Measurements from ENCODE around the gene IPCEF1. TPM values are rescaled to one million over a fixed set of nuclear protein-coding genes. Genes with fewer than 3 reads are reported as not detected.

The IPCEF1 gene
- total and polyA plus RNA-seq, 2 of the 8 experiments (the other 6 are each of a cell fraction or from before 2014, with no cell fraction given), result 0.41 to 0.78 TPM

DNA sequence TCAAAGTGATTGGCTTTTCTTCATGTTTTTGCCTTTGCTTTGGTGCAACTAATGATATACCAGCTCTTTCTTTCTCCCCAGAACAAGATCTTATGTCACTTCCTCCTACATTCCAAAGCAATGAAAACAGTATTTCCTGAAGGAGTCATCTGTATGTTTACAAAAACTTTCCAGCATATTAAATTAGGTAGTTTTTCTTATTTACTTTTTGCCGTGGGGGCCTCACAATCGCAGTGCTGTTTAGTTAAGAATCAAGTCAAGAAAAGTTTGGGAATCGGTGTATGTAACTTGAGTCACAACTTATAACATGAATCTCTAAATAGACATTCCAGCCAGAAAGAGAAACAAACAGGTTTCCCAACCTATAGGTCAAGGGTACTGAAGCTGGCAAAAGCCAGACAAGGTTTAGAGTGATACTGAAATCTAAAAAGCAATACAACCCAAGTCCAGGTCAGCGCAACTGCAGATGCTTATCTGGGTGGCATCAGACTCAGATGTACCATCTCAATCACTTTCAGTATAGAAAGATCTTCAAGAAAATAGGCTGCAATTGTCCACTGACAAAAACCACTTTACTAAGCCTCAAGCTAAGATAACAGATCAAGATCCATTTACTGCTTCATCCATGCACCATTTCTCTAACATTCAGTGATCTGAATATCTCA is 63.6 kb downstream of the IPCEF1 start:
- Histone ChIP-seq H3K4me3 (ENCODE audit: extremely low read depth in 1 of 4, insufficient read depth in 2 of 4, low read depth in 3 of 4, low read length in 4 of 4) (no peak overlapping the region), H3K79me1 (ENCODE audit: low read depth, low read length) (no peaks in the 10 kb centered on the region), H2BK5ac (ENCODE audit: low read depth, low read length) (no peak overlapping the region), H2AFZ (ENCODE audit: low read length) (no peak overlapping the region), H3K4me1 (replicated peaks in 1 of 4; ENCODE audit: control insufficient read depth in 3 of 4, insufficient read depth in 4 of 4, low read length in 3 of 4) (no peaks in the 10 kb centered on the region), H3K27me3 (replicated peaks in 1 of 4; ENCODE audit: control insufficient read depth in 3 of 4, extremely low read depth in 1 of 4, insufficient read depth in 3 of 4, low read length in 3 of 4) (no peaks in the 10 kb centered on the region), H3K18ac (ENCODE audit: extremely low read depth, low read length) (no peak overlapping the region), H4K8ac (ENCODE audit: extremely low read depth, insufficient read depth, low read length) (no peak overlapping the region), H3K9me3 (ENCODE audit: insufficient read depth in 2 of 2, low read depth in 1 of 2, low read length in 1 of 2) (no peaks in the 10 kb centered on the region), H2BK12ac (ENCODE audit: low read depth, low read length) (no peak overlapping the region), H3K14ac (ENCODE audit: insufficient read length) (no peak overlapping the region), H3K27ac (ENCODE audit: low read depth, low read length) (no peak overlapping the region), H2BK120ac (replicated peaks; ENCODE audit: low read depth, low read length) (no peak overlapping the region), H4K20me1 (replicated peaks in 1 of 2; ENCODE audit: control insufficient read depth in 1 of 2, insufficient read depth in 2 of 2, low read length in 2 of 2) (no peaks in the 10 kb centered on the region), H3K56ac (replicated peaks; ENCODE audit: insufficient read length, low read depth, low read length) (no peak overlapping the region), H3K9ac (replicated peaks in 1 of 4; ENCODE audit: extremely low read depth in 1 of 4, low read depth in 3 of 4, low read length in 3 of 4) (no peak overlapping the region), H2AK5ac (ENCODE audit: low read depth, low read length) (no peak overlapping the region), H2BK15ac (ENCODE audit: low read length) (no peak overlapping the region), H3K23me2 (ENCODE audit: low read depth, low read length) (no peaks in the 10 kb centered on the region), H4K91ac (replicated peaks; ENCODE audit: insufficient read length, low read length) (no peak overlapping the region), H2BK20ac (ENCODE audit: low read length) (no peak overlapping the region), H3K36me3 (ENCODE audit: control insufficient read depth in 2 of 4, insufficient read depth in 4 of 4, low read length in 3 of 4) (no peaks in the 10 kb centered on the region), H3K4me2 (ENCODE audit: insufficient read depth in 1 of 2, low read depth in 2 of 2, low read length in 2 of 2) (no peak overlapping the region), H3K4ac (replicated peaks; ENCODE audit: insufficient read length, low read depth, low read length) (no peak overlapping the region), H3K23ac (ENCODE audit: insufficient read length) (no peak overlapping the region), H3K79me2 (ENCODE audit: control insufficient read depth in 1 of 2, insufficient read depth in 2 of 2, low read length in 2 of 2) (no peaks in the 10 kb centered on the region), H4K5ac (ENCODE audit: insufficient read length, low read depth, low read length) (no peak overlapping the region)
- WGBS, 2 experiments (ENCODE audit: extremely low coverage in 1 of 2, insufficient coverage in 1 of 2, insufficient read length in 1 of 2, insufficient replicate concordance in 2 of 2, low coverage in 1 of 2, low lambda C conversion rate in 2 of 2, missing lambda C conversion rate in 1 of 2), result 95% methylated on average over 4 of the region's 4 CpGs; no CpG with 5 or more reads in 1 of the 2 experiments
- FAIRE-seq (no peak), DNase-seq (ENCODE audit: low read depth in 1 of 2, low spot score in 2 of 2) (no peak)
- ChIA-PET CTCF (ENCODE audit: partially characterized antibody) (no interaction called here), POLR2A (ENCODE audit: partially characterized antibody) (interaction anchor here (0.7 kb wide), 1 partner anchor 492 kb away, joined by 3 read pairs; no protein-coding TSS in a partner anchor)
- no peak for TF ChIP-seq EP300 (IDR thresholded peaks at IDR 0.05; ENCODE audit: borderline replicate concordance in 1 of 2, low read depth in 2 of 2, low read length in 2 of 2)
- TF ChIP-seq SIX5 (IDR thresholded peaks at IDR 0.05; ENCODE audit: low read depth, low read length), result no peak
- TF ChIP-seq, protein P1, sequence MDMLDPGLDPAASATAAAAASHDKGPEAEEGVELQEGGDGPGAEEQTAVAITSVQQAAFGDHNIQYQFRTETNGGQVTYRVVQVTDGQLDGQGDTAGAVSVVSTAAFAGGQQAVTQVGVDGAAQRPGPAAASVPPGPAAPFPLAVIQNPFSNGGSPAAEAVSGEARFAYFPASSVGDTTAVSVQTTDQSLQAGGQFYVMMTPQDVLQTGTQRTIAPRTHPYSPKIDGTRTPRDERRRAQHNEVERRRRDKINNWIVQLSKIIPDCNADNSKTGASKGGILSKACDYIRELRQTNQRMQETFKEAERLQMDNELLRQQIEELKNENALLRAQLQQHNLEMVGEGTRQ (IDR thresholded peaks at IDR 0.05; ENCODE audit: low read length), result no peak
- no peak for TF ChIP-seq CHD2 (IDR thresholded peaks at IDR 0.05; ENCODE audit: low read length)
- TF ChIP-seq SP4 (IDR thresholded peaks at IDR 0.05; ENCODE audit: low read length), result no peak
- no peak for TF ChIP-seq CEBPB (IDR thresholded peaks at IDR 0.05; ENCODE audit: low read depth, low read length)
- TF ChIP-seq ASH2L (IDR thresholded peaks at IDR 0.05; ENCODE audit: low read length), result no peak
- no peak for TF ChIP-seq EZH2 (IDR thresholded peaks at IDR 0.05; ENCODE audit: low read depth, low read length, severe bottlenecking)
